A549 (cell line): Measurements from ENCODE around the gene TBR1.

ENCODE experiments used
- EHMT2 ChIP-seq: fragments of 200-600 bp; sonication (generic); IDR thresholded peaks from 2 replicates; pipeline ENCODE4 v1.6.1; 2016; ENCODE audit warnings: antibody characterized with exemption, low read depth, mild to moderate bottlenecking, moderate library complexity
- RAD21 ChIP-seq, 2 experiments: fragments of >200 bp in 1 of 2; sonication (Bioruptor Twin) in 1 of 2; formaldehyde crosslinking in 1 of 2; IDR thresholded peaks in 1 of 2; conservative IDR thresholded peaks in 1 of 2; 2 replicates in 1 of 2; 3 replicates in 1 of 2; pipeline ENCODE4 v1.6.1; 2012 to 2018; ENCODE audit warnings: inconsistent platforms in 1 of 2
- SREBF2 ChIP-seq: fragments of 450-650 bp; IDR thresholded peaks from 2 replicates; pipeline ENCODE4 v1.6.1; 2014; ENCODE audit warnings: mild to moderate bottlenecking, moderate library complexity
- TF ChIP-seq, protein P1 (sequence below): fragments of >200 bp; sonication (Bioruptor Twin); formaldehyde crosslinking; IDR thresholded peaks from 3 replicates; pipeline ENCODE4 v1.5.1; 2016

DNA sequence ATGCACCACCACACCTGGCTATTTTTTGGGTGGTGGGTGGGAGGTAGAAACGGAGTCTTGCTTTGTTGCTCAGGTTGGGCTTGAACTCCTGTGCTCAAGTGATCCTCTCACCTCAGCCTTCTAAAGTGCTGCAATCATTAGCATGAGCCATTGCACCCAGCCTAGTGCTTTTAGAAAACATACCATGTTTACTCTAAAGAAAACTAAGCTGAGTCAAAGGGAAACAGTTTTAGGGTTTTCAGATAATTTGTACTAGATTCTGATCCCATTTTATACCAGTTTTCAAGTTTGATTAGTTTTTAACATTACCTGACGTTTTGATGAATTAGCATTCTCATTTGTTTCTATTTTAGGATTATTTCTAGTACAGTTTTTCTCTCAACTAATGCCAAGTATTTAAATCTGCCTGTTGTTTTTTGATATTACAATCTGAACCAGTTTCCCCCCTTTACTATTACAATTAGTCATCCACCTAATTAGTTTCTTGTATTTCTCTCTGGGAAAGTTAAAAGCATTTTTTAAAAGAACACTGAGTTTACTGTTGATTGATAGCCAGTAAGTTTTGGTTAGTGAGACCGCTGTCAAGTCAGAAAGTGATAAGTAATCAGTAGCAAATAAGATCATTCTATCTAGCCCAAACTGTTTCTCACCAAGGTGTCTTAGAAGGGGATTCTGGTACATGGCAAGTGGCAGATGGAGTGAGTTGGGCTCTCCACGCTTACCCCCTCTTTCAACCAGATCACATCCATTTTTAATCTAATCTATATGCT lies 24.2 kb upstream of the TBR1 start:
- TF ChIP-seq, protein P1, sequence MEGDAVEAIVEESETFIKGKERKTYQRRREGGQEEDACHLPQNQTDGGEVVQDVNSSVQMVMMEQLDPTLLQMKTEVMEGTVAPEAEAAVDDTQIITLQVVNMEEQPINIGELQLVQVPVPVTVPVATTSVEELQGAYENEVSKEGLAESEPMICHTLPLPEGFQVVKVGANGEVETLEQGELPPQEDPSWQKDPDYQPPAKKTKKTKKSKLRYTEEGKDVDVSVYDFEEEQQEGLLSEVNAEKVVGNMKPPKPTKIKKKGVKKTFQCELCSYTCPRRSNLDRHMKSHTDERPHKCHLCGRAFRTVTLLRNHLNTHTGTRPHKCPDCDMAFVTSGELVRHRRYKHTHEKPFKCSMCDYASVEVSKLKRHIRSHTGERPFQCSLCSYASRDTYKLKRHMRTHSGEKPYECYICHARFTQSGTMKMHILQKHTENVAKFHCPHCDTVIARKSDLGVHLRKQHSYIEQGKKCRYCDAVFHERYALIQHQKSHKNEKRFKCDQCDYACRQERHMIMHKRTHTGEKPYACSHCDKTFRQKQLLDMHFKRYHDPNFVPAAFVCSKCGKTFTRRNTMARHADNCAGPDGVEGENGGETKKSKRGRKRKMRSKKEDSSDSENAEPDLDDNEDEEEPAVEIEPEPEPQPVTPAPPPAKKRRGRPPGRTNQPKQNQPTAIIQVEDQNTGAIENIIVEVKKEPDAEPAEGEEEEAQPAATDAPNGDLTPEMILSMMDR = no peak
- no peak for TF ChIP-seq EHMT2
- TF ChIP-seq RAD21 (conservative IDR thresholded peaks at IDR 0.05 in 1 of 2, IDR thresholded peaks at IDR 0.05 in 1 of 2) = no peak
- TF ChIP-seq SREBF2 = no peak
